SK-N-SH treated with all-trans-retinoic acid at 6 μM for 48 hours (cell line): ENCODE measurements around the gene PIR.

Source experiments
- ATAC-seq: fragments of 200-7000 bp; cut with Tn5 transposase; 3 replicates; pipeline ENCODE4 v1.9.1; 2020; ENCODE audit warnings: mild to moderate bottlenecking, moderate library complexity
- BACH2 ChIP-seq: fragments of 250-450 bp; sonication (Bioruptor Pico); IDR thresholded peaks from 2 replicates; pipeline ENCODE4 v1.9.0; 2021; ENCODE audit warnings: mild to moderate bottlenecking, borderline replicate concordance
- CSDC2 ChIP-seq: fragments of 250-450 bp; sonication (Bioruptor Pico); IDR thresholded peaks from 2 replicates; pipeline ENCODE4 v1.5.0; 2020; ENCODE audit warnings: mild to moderate bottlenecking, moderate library complexity
- ISL1 ChIP-seq: fragments of 250-450 bp; sonication (Bioruptor Pico); IDR thresholded peaks from 2 replicates; pipeline ENCODE4 v2.1.2; 2022; ENCODE audit warnings: mild to moderate bottlenecking, moderate library complexity
- SNAI2 ChIP-seq: fragments of 250-450 bp; sonication (Bioruptor Pico); IDR thresholded peaks from 2 replicates; pipeline ENCODE4 v1.5.0; 2020; ENCODE audit warnings: mild to moderate bottlenecking, moderate library complexity
- TOX ChIP-seq: fragments of 250-450 bp; sonication (Bioruptor Pico); IDR thresholded peaks from 2 replicates; pipeline ENCODE4 v1.8.0; 2021; ENCODE audit warnings: mild to moderate bottlenecking, moderate library complexity, borderline replicate concordance
- ZFP3 ChIP-seq: fragments of 250-450 bp; sonication (Bioruptor Pico); IDR thresholded peaks from 2 replicates; pipeline ENCODE4 v1.5.0; 2020; ENCODE audit warnings: mild to moderate bottlenecking, moderate library complexity
- ZFP30 ChIP-seq: fragments of 450-650 bp; formaldehyde crosslinking; IDR thresholded peaks from 2 replicates; pipeline ENCODE4 v1.5.0; 2022; ENCODE audit warnings: mild to moderate bottlenecking, moderate library complexity
- ZNF565 ChIP-seq: fragments of 450-650 bp; formaldehyde crosslinking; conservative IDR thresholded peaks from 2 replicates; pipeline ENCODE4 v1.5.0; 2020; ENCODE audit warnings: low read depth, mild to moderate bottlenecking, moderate library complexity
- ZNF70 ChIP-seq: fragments of 450-650 bp; formaldehyde crosslinking; IDR thresholded peaks from 2 replicates; pipeline ENCODE4 v1.5.0; 2020; ENCODE audit warnings: mild to moderate bottlenecking, moderate library complexity
- ZNF8 ChIP-seq: fragments of 450-650 bp; formaldehyde crosslinking; IDR thresholded peaks from 2 replicates; pipeline ENCODE4 v1.5.0; 2020; ENCODE audit warnings: mild to moderate bottlenecking, moderate library complexity
- TF ChIP-seq, protein P1 (sequence below): fragments of 250-450 bp; sonication (Bioruptor Pico); IDR thresholded peaks from 2 replicates; pipeline ENCODE4 v1.8.0; 2021; ENCODE audit warnings: low read depth, mild to moderate bottlenecking, moderate library complexity, borderline replicate concordance
- TF ChIP-seq, protein P2 (sequence below): fragments of 250-450 bp; sonication (Bioruptor Pico); IDR thresholded peaks from 2 replicates; pipeline ENCODE4 v1.8.0; 2020; ENCODE audit warnings: mild to moderate bottlenecking, moderate library complexity, borderline replicate concordance
- TF ChIP-seq, protein P3 (sequence below): fragments of 250-450 bp; sonication (Bioruptor Pico); IDR thresholded peaks from 2 replicates; pipeline ENCODE4 v1.5.1; 2021; ENCODE audit warnings: mild to moderate bottlenecking, moderate library complexity

Gene PIR

DNA sequence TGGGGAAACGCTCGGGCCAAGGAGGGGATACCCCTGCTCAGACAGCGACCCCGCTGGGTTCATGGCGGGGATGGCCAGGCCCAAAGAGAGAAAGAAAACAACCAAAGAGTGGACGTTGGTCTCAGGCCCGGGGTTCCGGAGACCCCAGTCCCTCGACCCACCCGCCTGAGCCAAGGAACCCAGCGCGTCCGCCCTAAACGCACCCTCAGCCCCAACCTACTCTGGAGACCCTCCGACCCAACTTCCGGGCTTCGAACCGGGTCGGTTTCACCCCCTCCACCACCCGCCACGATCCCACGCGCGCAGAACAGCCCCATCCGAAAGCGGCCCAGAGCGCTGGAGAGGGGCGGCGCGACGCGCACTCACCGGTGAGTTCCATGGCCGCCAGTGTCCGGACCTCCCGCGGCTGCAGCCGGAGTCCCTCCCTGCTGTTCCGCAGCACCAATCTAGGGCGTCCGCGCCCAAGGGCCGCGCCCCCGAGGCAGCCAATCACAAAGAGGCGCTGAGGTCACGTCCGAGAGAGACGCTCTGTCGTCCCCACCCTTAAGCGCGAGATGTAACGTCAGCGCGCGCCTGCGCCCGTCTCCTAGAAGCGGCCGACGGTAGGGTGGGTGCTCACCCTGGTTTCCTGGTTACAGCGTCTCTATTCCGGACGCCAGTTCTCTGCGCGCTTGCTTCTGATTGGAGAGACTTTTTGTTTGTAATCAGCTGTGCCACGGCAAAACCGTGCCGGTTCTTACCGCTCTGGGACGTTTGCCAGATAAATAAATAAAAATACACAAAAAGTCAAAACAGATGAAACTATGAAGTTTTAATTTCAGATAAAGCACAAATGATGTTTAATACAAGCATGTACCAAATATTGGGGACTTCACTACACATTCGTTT, 157.8 kb downstream of the PIR start, which contains the start of gene PIGA:
Gene PIGA (minus strand): TSS at position 389 of the 888 bp plus-strand sequence. CDS start 3,593 bp downstream, outside the sequence.
- no peak for TF ChIP-seq ISL1 (CRISPR knock-in tag)
- TF ChIP-seq ZFP30 (CRISPR knock-in tag), result no peak
- no peak for TF ChIP-seq TOX
- TF ChIP-seq, protein P1, sequence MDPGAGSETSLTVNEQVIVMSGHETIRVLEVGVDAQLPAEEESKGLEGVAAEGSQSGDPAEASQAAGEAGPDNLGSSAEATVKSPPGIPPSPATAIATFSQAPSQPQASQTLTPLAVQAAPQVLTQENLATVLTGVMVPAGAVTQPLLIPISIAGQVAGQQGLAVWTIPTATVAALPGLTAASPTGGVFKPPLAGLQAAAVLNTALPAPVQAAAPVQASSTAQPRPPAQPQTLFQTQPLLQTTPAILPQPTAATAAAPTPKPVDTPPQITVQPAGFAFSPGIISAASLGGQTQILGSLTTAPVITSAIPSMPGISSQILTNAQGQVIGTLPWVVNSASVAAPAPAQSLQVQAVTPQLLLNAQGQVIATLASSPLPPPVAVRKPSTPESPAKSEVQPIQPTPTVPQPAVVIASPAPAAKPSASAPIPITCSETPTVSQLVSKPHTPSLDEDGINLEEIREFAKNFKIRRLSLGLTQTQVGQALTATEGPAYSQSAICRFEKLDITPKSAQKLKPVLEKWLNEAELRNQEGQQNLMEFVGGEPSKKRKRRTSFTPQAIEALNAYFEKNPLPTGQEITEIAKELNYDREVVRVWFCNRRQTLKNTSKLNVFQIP (CRISPR knock-in tag), result no peak
- TF ChIP-seq, protein P2, sequence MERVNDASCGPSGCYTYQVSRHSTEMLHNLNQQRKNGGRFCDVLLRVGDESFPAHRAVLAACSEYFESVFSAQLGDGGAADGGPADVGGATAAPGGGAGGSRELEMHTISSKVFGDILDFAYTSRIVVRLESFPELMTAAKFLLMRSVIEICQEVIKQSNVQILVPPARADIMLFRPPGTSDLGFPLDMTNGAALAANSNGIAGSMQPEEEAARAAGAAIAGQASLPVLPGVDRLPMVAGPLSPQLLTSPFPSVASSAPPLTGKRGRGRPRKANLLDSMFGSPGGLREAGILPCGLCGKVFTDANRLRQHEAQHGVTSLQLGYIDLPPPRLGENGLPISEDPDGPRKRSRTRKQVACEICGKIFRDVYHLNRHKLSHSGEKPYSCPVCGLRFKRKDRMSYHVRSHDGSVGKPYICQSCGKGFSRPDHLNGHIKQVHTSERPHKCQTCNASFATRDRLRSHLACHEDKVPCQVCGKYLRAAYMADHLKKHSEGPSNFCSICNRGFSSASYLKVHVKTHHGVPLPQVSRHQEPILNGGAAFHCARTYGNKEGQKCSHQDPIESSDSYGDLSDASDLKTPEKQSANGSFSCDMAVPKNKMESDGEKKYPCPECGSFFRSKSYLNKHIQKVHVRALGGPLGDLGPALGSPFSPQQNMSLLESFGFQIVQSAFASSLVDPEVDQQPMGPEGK (CRISPR knock-in tag), result no peak
- no peak for TF ChIP-seq SNAI2 (CRISPR knock-in tag)
- TF ChIP-seq, protein P3, sequence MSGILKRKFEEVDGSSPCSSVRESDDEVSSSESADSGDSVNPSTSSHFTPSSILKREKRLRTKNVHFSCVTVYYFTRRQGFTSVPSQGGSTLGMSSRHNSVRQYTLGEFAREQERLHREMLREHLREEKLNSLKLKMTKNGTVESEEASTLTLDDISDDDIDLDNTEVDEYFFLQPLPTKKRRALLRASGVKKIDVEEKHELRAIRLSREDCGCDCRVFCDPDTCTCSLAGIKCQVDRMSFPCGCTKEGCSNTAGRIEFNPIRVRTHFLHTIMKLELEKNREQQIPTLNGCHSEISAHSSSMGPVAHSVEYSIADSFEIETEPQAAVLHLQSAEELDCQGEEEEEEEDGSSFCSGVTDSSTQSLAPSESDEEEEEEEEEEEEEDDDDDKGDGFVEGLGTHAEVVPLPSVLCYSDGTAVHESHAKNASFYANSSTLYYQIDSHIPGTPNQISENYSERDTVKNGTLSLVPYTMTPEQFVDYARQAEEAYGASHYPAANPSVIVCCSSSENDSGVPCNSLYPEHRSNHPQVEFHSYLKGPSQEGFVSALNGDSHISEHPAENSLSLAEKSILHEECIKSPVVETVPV (CRISPR knock-in tag), result no peak
- TF ChIP-seq ZFP3 (CRISPR knock-in tag), result no peak
- TF ChIP-seq ZNF565 (CRISPR knock-in tag), result no peak
- TF ChIP-seq ZNF70 (CRISPR knock-in tag), result no peak
- TF ChIP-seq BACH2 (CRISPR knock-in tag), result no peak
- TF ChIP-seq ZNF8 (CRISPR knock-in tag), result no peak
- TF ChIP-seq CSDC2, result no peak
- ATAC-seq, result peak; percentile 98
